Measurements from ENCODE around the gene RAPGEF2.

- TF ChIP-seq TSHZ2 (CRISPR knock-in tag; IDR thresholded peaks at IDR 0.05) = no peak
- no peak for TF ChIP-seq RARB (CRISPR knock-in tag; IDR thresholded peaks at IDR 0.05)
- no peak for TF ChIP-seq PPARA (CRISPR knock-in tag; IDR thresholded peaks at IDR 0.05; ENCODE audit: borderline replicate concordance)
These were observed 2.0 kb downstream of the RAPGEF2 start for GRCh38 chr4:159104694-159105414.
